Suppressor macrophage treated with lipopolysaccharide for 4 hours (primary cell): ENCODE data around the gene XPNPEP1.

Experiments
- DNase-seq: peaks from one replicate; pipeline ENCODE4 v3.0.0-alpha.2; 2020

XPNPEP1 gene

DNA sequence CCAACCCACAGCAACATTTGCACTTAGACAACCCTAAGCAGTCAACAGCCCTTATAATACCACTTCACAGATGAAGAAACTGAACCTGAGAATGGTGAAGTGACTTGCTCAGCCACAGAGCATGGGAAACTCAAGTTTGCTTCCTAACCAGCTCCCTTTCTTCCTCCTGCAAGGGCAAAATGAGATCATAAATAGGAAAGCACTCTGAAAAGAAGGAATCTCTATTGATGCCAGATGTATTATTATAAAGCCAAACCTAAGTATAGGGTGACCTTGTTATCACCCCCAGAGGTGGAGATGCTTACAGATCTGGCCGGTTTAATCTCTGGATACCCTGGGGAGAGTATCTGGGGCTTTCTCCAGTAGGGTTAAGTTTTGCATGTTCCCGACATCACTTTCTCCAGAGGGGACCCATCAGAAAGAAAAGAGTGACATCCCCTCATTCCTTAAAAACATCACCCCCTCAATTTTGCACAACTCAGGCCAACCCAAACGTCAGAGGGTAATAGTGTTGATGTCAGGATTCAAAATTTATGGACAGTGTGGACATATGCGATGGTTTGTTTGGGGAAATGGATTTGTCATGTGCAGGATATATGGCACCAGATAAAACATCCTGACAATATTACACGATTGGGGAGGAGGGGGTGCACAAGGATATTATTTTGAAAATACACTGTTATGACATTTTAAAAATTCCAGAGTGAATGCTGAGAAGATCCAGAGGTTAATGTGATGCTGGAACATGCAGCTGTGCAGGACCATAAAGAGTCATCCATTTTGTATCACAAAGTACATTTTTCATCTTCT is 24.0 kb upstream of the XPNPEP1 start:
- no peak for DNase-seq

DNA sequence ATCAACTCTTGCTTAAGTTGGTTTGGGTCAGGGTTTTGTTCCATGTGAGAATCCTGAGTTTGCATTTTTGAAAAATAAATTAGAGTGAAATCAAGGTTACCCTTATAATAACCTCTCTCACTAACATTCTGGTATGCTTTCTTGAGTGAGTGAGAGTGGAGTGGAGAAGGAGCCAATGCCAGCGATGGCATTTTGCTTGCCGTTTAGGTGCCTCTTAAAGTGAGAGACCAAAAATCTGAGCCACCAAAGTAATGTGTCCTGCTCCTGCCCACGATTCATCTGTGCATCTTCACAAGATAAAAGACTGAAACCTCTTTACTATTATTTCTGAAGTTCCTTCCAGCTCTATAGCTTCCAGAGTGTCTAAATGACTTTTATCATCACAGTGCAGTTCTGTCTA is 23.4 kb upstream of the XPNPEP1 start:
- DNase-seq: no peak

DNA sequence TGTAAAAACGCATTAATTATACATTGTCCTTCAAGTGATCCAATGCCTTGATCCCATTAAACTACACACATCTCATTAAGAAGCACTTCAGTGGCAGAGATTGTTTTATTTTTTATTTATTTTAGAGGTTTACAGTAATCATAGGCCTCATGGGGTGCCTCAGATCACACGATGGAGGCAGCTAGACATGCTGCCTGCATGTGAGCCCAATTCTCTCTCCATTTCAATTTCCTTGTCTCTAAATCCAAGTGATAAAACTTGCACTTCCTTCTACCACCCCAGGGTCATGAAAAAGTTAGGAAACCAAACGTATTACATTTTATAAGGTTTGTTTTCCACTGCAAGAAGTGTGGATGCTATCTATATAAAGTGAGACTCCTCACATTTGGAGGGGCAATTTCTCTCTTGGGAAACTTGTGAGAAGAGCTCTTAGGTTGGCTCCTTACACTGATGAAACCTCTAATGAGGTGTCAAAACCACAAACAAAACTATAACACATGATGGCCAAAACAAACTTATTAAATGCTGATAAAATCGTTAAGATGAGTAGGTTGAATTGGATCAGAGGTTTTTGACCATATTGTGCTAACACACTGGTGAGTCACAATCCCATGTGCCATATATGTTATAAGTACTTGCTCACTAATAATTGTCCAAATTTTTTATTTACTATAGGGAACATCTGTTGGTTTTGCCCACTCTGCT is 22.3 kb upstream of the XPNPEP1 start:
- no peak for DNase-seq

DNA sequence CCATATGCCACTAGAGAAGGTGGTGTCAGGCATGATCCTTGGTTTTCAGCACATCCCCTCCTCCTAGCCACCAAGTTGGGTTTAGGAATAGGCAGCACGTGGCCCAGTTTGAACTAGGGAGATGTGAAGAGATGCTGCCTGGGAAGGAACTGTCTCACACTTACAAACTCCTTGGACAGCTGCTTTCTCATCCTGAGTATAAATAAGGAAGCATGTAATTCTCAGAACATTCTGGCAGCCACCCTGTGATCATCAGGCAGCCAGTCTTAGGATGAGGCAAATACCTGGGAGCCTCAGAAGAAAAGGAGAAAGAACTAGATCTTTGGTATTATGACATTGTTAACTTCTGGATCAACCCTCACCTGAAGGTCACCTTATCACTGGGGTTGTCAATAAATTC is 21.3 kb upstream of the XPNPEP1 start:
- DNase-seq: no peak

DNA sequence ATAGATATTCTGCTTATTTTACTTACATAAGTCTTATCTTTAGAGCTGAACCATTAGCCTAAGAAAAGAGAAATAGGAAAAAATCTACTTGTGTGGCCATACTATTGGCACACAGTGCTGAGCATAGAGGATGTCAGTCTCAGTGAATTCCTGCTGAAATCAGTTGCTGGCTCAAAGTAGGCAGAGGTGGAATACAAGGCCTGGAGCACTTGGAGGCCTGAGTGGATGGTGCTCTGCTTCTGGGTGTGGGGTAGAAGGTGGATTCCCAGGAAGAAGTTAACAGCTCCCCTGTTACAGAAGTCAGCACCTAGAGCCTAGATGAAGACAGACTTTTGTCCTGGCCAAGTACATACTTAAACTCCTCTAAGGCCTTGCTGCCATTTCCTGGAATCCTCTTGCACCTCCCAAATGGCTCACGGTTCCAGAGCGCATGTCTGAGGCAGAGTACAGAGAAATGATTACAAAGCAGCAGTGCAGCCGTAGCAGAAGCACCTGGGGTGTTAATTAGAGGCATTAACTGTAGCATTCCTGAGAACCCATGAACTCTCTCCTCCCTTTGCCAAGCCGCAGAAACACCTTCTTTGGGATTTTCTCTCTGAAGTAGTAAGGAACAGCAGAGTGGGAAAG is 18.0 kb upstream of the XPNPEP1 start:
- no peak for DNase-seq

DNA sequence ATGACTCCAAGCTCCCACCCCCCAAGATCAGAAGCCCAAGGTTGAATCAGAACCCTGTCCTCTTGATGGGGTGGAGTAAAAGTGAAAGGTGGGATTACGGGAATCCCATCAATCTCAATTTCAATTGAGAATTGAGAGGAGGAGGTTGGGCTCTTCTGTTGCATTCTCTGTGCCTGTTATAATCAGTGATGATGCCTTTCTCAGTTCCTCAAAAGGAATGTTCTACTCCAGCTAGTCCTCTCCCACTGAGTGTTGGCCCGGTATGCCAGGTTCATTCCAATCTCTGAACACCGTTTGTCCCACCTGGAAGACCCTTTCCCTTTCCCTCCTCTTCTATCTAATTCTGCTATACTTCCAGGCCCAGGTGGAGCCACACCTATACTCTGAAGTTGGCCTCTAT is 17.2 kb upstream of the XPNPEP1 start:
- no peak for DNase-seq

DNA sequence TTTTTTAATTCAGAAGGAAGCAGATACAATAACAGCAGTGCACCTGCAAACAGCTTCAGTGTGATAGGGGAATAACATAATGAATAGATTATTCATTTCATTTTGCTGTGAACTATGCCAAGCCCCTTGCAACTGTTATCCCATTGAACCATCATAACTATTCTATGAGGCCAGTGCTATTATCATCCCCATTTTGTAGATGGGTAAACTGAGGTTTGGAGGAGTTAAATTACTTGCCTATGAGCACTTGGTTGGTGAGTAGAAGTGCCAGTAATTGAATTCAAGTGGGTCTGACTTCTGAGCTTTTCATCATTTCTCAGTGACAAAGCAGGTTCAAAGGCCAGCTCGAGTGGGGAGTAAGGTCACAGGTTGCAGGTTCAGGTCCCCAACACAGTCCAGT is 16.8 kb upstream of the XPNPEP1 start:
- no peak for DNase-seq

DNA sequence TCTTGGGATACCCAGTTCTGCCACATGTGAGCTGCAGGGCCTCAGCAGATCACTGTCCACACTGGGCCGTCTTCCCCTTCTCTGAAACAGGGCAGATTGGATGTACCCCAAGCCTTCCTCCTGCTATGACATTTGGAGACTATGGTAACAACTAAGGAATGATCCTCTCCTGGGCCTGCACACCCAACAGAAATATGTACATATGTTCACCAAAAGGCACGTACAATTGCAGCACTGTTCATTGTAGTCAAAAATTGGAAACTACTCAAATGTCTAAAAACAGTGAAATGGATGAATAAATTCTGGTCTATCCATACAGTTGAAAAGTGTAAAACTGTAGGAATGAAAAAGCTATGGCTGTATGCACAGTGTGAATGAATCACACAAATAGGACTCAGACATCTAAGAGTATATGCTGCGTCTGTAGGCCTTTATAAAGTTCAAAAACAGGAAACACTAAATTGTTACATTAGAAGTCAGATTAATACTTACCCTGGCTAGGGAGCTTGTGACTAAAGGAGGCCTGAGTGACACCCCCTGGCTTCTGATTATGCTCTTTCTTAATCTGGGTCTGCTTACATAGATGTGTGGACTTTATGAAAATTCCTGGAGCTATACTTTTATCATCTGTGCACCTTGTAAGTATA is 16.1 kb upstream of the XPNPEP1 start:
- DNase-seq: no peak

DNA sequence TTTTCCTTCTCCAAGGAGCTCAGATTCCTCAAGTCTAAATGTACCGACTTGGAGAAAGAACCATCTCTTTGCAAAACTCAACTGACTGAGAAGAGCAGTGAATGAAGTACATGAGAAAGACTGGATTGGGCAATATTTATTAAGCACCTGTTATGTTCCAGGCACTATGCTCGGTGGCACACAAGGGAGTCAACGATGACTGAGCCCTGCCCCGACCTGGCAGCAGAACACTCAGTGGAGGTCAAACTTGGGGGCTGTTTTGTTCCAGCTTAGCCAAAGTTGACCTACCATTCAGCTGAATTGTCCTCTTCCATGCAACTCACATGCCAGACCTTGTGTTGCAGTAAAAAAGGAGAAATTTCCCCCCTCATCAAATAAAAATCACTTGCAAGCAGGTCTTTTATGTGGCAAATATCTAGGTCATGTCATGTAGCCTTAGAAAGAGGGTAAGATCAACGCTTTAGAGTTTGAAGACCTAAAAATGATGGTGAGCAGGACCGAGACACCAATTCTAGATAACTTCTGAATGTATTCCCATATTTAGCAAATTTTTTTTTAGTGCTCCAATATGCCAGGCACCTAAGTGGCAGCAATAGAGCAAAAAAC is 14.3 kb upstream of the XPNPEP1 start:
- DNase-seq: no peak

DNA sequence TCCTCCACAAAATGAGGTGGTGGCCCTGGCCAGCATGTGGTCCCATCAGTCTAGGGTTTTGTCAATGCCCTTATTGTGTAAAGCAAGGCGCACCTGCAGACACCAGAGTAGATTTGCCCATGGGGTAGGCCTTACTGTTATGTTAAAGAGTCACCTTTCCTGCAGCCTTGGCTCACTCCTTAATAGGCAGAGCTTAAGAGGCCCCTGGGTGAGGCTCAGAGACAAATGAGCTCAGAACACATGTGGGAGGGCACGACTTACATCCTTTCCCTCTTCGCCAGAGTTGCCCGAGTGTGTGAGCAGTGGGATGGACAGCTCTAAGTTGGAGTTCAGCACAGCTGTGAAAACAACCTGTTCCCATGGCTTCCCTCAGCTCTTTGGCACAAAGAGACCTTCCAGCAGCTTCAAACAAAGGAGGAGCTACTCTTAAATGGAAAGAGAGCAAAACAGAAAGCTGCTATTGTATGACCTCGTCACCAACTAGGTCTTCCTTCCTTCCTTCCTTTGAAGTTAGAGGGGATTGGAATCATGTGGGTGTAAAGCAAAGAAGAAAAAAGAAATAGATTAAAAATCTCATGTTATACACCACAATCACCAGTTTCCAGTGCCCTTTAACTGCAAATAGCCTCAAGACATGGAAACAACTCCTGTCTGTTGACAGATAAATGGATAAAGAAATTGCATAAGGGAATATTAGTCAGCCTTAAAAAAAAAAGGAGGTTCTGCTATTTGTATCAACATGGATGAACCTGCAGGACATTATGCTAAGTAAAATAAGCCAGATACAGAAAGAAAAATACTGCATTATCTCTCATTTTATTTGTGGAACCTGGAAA is 11.9 kb upstream of the XPNPEP1 start:
- DNase-seq: no peak

DNA sequence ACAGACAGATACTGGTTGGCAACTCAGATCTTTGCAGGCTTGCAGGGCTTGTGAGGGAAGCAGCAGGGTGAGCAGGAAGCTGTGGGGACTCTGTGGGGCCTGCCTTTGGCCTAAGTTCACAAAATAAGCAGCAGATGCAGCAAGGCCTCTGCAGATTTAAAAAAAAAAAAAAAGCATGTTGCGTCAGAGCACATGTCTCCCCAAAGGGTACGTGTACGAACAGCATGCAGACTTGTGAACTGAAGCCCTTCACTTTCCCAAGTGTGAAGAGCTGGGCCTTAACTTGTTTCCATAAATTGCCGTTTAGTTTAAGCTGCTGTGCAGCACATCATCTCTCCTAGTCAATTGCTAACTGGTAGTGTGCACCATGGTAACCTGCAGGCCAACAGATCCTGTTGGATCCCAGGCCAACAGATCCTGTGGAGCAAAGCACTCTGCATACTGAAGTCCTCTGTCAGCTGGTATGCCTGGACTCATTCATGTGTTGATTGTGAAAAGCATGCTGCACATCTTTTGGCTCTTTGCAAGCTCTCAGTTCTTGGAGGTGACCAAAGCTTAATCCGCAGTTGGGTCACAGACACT is 10.8 kb upstream of the XPNPEP1 start:
- no peak for DNase-seq

DNA sequence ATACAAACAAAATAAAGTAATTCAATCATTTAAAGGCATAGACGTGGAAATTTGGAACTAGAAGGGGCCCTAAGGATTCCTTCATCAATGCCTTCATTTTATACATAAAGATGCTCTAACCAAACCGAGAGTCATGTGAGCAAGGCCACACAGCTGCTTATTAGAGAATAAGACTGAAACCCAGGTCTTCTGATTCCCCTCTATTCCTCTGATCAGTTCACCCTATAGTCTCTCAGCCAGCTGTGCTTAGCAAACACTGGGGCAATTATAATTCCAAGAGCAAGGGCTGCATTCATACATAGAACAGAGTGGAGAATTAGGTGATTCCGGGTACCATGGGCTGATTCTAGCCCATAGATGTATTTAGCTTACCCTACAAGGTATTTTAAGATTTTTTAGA is 9.7 kb upstream of the XPNPEP1 start:
- no peak for DNase-seq

DNA sequence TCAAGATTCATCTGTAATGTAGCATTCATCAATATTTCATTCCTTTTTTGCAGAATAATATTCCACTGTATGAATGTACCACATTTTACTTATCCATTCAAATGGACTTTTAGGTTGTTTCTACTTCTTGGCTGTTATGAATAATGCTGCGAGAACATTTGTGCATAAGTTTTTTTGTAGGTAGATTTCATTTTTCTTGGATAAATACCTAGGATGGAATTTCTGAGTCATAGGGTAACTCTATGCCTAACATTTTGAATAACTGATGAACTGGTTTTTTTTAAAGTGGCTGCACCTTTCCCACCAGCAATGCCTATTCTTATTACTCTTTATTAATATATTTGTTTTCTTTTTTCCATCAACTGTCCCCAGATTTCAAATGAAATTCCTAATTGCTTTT is 9.1 kb upstream of the XPNPEP1 start:
- no peak for DNase-seq

DNA sequence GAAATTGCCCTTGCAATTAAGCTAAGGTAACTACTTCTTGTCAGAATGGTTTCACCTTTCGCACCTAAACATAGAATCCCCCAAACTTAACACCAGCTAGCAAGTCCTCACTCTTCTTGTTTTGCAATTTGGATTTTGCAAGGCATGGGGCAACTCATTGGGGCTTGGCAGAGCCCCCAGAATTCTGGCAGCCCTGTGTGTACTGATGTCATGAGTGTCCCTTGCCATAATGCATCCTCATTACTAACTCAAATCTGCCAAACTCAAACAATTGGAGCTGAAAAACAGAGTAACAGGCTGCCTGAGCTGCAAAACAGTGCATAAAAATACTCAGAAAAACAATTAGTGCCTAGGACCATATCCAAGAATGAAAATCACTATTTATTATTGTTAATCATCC is 7.9 kb upstream of the XPNPEP1 start:
- no peak for DNase-seq

DNA sequence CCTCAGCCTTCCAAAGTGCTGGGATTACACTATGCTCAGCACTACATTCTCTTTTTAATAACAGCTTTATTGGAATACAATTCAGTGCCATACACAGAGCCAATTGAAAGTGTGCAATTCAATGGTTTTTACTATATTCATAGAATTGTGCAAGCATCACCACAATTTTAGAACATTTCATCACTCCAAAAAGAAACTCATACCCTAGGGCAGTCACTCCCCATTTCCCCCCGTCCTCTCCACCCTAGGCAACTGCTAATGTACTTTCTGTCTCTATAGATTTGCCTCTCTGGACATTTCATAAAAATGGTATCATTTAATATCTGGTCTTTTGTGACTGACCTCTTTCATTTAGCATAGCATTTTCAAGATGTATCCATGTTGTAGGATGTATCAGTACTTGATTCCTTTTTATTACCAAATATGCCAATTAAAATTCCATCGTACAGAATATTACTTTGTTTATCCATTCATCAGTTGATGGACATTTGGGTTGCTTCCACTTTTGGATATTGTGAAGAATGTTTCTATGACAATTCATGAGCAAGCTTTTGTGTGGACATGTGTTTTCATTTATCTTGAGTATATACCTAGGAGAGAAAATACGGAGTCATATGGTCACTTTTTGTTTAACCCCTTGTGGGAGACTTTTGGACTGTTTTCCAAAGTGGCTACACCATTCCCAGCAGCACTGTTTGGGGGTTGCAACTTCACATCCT is 6.3 kb upstream of the XPNPEP1 start:
- peak; percentile 33 for DNase-seq

DNA sequence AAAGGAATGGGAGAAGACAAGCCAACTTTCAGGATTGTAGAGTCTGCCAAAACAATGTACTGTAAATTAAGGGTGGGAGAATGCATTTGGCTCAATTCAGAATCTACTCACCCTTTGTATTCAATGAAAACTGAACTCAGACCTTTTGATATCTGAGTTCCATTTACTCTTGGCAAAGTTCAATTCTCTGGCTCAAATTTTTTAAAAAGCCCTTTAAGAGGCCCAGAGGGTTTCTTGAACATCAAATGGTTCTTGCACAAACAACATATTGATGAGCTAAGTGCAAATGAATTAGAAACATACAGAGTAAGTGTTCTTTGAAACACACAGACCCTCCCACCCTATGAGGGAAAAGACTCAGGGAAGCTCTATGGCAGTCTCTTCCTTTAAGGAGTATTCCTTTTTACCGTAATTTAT is 5.2 kb upstream of the XPNPEP1 start:
- no peak for DNase-seq

DNA sequence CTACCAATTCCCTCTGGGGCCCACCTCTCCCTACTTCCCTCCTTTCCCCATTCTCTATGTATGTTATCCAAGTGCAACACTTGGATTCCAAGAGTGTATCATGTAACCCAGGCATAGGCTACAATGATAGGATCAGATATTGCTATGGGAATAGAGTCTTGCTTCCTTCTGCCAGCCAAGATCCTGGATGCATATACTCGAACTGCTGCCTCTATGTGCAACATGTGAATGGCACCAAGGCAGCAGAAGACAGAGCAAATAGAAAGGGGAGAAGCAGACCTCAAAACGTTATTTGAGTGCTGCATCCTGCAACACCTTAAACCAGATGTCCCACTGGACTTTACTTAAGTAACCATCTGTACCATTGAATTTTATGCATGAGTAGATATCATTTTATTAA is 3.5 kb upstream of the XPNPEP1 start:
- DNase-seq: no peak

DNA sequence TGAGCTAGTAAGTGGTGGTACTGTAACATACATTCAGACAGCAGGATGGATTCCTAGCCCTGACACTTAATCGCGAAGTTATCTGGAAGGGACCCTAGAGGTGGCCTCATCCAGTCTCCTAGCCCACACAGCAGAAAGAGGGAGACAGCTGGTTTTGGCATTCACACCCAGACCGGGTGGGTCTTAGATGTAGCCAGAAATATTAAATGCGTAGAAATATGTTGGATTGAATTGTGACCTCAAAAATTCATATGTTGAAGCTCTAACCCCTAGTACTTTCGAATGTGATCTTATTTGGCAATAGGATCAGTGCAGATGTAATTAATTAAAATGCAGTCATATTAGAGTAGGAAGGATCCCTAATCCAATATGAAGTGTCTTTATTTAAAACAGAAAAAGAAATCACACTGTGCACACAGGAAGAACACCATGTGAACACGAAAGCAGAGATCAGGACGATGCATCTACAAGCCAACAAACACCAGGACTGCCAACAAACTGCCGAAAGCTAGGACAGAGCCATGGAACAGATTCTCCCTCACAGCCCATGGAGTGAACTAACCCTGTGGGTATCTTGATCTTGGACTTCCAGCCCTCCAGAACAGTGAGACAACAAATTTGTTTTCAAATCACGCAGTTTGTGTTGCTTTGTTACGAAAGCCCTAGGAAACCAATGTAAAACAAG is 2.9 kb upstream of the XPNPEP1 start:
- DNase-seq: no peak

DNA sequence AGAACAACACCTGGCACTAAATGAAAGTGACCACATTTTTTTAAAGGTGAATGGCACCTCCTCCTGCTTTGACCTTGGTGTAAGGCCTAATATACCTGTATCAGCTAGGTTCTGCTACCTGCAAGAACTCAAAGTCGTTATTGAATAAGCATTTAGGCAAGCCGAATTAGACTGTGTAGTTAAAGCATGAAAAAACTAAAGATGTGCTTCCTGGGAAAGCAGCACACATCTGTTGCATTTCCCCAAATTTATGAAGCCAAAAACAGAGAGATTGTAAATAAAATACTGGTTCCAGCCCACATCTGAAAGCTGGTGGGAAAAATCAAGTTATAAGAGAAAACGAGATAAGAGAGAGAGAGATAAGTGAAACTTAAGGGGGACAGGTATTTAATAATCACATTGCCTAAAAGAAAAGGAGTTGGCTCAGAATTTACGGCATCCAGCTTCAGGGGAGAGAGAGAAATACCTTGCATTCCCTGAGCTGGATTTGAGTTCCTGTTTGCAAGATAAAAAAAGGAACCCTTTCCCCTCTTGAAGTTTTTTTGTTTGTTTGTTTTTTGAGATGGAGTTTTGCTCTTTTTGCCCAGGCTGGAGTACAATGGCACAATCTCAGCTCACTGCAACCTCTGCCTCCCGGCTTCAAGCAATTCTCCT is 1.8 kb upstream of the XPNPEP1 start:
- DNase-seq: no peak

DNA sequence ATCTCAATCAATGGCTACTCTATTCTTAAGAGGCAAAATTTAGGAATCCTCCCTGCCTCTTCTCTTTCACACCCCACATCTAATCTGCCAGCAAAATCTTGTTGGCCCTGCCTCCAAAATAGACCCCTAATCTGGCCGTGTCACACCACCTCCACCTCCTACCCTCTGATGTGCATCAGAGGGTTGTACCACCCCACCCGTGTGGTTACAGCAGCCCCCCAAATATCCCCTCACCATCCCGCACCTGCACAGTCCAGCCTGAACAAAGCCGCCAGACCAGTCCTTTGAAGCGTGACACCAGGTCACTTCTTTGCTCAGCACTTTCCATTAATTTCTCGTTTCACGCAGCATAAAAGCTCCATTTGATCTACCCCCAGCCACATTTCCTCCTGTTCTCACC is 776 bp upstream of the XPNPEP1 start:
- DNase-seq: no peak
